T-helper 9 cell (primary cell): Measurements from ENCODE around the gene LHX5.
"Not testable (repeated sequence)": the region's sequence is repeated elsewhere in the genome, so short reads cannot be mapped to it uniquely, and the experiment has no call there.

Source experiments
- DNase-seq: peaks from one replicate; pipeline ENCODE4 v3.0.0-alpha.2; 2020
- total RNA-seq, 2 donors: gene quantifications; one replicate each; lab custom pipeline; 2026; lab: John Stamatoyannopoulos, UW

Gene LHX5
- 0 reads per million in 2 donors for total RNA-seq

GRCh38 chr12:113471619-113472171 lies at the start of gene LHX5:
LHX5 (minus strand) TSS chr12:113471871; CDS start chr12:113471498, 373 bp downstream.
- no peak for DNase-seq

GRCh38 chr12:113519464-113520307 lies 48.0 kb upstream of the LHX5 start:
- no peak for DNase-seq

GRCh38 chr12:113515082-113515856 lies 43.6 kb upstream of the LHX5 start:
- DNase-seq: no peak

DNA sequence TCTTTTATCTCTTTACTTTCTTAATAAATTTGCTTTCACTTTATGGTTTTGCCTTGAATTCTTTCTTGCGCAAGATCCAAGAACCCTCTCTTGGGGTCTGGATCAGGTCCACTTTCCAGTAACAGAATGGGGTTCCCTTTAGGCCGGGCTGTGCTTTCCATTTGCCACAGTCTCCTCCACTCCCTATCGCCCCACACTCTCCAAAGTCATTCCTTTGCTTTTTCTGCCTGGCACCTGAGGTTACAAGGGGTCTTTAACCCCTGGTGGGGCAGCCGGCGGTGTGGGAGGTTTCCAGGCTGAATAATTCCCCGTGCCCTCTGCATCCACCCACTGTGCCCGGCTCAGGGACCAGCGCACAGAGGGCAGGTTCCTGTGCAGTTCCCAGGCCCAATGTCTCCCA lies 42.9 kb upstream of the LHX5 start:
- DNase-seq: no peak

DNA sequence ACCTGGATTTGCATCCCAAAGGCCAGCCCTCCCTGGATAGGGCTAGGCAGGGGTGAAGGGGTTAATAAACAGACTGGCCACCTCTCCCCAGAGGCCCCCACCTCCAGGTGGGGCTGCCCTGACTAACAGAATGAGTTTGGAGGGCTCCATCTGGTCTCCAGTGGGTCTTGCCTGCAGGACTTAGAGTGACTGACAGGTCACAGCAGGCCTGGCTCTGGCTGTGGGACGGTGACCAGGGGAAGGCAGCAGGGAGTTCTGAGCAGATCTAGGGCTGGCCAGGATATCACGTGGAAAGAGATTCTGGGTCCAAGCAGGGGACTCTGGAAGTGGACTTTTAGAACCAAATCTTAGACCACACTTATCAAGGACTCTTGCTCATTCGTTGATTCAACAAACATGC lies 40.9 kb upstream of the LHX5 start:
- DNase-seq: no peak

GRCh38 chr12:113506867-113507266 lies 35.2 kb upstream of the LHX5 start:
- no peak for DNase-seq

GRCh38 chr12:113505941-113506340 lies 34.3 kb upstream of the LHX5 start:
- no peak for DNase-seq

DNA sequence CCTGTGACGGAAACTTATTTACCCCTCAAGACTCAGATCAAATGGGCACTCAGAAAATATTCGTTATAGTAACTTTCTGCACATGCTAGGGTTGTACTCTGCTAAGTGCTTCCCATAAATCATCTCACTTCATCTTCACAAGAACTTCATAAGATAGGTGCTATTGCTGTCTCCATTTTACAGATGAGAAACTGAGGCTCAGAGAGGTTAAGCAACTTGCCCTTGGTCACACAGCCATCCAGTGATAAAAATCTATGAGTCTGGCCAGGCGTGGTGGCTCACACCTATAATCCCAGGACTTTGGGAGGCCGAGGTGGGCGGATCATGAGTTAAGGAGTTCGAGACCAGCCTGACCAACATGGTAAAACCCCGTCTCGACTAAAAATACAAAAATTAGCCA lies 33.2 kb upstream of the LHX5 start:
- DNase-seq: no peak

- no peak for DNase-seq
Measured at GRCh38 chr12:113500782-113501311, 29.2 kb upstream of the LHX5 start.

- DNase-seq: no peak
Measured at GRCh38 chr12:113500306-113500675, 28.6 kb upstream of the LHX5 start.

DNA sequence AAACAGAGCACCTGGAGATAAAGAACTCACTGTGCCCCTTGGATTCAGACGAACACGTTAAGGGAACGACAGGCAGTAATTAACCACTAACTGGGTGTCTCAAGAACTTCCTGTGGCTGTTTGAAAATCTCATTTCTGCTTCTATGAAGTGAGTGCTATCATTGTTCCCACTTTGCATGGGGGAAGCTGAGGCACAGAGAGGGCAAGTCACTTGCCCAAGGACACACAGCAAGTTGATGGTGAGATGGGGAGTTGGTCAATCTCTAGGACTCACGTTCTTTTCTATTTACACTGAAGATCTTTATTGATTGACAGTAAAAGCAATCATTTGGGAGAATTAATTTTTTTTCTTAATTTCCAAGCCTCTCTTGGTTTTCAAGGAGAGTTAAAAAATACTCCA lies 26.8 kb upstream of the LHX5 start:
- DNase-seq: no peak

DNA sequence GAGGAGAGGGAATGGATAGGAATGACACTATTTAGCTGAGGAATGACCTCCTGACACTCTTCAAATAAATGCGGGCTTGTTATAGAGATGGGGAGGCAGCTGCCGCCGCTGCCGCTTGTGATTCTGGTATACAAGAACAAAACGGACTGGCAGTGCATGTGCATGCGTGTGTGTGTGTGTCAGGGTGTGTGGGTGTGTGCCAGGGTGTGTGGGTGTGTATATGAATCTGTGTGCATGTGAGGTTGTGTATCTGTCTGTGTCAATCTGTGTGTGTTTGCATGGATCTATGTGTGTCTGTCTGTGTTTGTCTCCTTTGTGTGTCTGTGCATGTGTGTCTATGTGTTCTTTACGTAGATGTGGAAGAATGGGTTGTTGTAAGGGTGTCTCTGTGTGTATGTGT lies 26.0 kb upstream of the LHX5 start:
- no peak for DNase-seq

- not testable (repeated sequence) for DNase-seq
Measured at GRCh38 chr12:113495941-113496340, 24.3 kb upstream of the LHX5 start.

- DNase-seq: no peak
Measured at GRCh38 chr12:113488322-113488721, 16.7 kb upstream of the LHX5 start.

- DNase-seq: no peak
Measured at GRCh38 chr12:113486722-113487121, 15.1 kb upstream of the LHX5 start.

GRCh38 chr12:113485330-113485729 lies 13.7 kb upstream of the LHX5 start:
- DNase-seq: no peak

DNA sequence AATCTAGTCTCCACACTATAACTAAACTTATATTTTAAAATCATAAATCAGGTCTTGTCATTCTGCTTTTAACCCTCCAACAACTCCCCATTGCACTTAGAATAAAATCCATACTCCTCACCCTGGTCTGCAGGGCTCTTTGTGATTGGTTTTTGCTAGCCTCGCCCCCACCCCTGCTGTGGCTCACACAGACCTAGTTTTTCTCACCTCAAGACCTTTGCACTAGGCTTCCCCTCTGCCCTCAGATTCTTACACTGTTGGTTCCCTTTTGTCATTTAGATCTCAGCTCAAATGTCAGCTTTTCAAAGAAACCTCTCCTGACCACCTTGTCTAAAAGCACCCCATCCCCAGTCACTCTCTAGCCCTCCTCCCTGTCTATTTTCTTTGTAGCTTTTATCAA lies 10.7 kb upstream of the LHX5 start:
- DNase-seq: no peak

DNA sequence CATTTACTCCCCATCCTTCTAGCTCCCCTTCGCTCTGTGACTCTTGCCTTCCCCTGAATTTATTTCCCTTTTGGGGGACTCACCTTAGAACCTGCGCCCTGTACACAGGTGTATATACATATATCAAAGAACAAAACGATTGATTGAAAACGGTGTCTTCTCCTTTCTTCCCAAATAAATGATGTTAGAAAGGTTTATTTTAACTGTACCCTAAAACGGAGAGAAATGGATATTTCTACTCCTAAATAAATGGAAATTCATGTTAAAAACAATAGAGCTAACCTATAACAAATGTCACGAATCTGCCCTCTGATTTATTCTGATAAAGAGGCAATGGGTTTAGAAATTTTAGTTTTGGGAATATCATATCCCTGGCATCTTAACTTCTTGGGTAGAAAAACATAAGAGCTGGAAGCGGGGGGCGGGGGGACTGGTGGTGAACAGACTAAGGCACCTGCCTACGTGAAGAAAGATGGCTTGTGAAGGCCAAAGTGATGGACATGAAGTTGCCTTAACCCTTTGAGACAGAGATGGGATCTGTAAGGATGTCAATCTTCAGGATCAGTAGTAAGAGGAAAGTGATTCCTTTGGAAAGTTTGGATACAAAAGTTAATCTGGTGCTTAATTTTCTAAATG lies 8.8 kb upstream of the LHX5 start:
- DNase-seq: no peak

DNA sequence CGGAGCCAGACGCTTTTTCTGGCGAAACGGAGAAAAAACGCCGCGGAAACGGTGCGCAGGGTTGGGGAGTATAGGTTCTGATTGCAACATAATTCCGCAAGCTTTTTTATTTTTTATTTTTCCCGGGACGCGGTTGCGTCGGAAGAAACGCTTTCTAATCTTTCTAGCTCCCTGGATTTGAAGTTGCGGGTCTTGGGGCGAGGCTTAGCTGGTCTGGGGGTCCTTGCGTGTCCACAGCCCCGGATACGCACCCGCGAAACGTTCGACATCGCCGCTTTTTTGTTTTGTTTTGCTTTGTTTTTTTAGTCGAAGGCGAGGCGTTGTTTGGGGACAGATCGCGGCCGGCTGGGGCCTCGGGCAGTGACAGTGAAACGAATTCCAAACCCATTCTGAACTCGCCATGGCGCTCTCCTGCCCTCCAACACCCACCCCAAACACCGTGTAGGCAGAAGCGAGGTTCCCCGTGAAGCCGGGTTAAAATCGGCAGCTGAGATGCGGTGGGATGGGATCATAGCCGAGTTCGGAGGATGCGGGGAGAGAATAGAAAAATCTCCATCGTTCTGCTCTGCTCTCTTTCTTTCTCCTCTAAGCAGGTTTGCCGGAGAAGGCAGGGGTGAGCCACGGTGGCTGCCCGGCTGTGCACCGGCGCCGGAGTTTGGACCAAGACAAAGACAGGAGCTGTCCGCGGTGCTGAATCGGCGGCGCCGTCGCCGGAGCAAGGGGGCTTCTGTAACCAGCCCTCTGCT lies 8.1 kb upstream of the LHX5 start:
- peak; percentile 16 for DNase-seq

DNA sequence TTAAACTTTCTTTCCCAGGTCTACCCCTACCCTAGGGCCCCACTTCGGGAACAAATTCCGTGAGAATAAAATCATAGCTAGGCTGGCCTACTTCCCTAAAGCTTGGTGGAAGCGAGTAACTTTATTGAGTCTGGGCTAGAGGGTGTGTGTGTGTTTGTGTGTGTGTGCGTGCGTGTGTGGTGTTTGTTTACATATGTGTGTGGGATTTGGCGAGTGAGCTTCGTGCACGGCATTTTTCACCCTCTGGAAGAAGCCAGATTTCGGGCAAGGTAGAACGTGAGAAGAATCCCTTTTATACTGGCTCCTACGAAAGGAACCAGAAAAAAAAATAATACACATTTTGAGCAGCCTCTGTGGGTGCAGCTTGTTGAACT lies 7.5 kb upstream of the LHX5 start:
- no peak for DNase-seq

GRCh38 chr12:113478351-113479011 lies 6.8 kb upstream of the LHX5 start:
- DNase-seq: no peak

DNA sequence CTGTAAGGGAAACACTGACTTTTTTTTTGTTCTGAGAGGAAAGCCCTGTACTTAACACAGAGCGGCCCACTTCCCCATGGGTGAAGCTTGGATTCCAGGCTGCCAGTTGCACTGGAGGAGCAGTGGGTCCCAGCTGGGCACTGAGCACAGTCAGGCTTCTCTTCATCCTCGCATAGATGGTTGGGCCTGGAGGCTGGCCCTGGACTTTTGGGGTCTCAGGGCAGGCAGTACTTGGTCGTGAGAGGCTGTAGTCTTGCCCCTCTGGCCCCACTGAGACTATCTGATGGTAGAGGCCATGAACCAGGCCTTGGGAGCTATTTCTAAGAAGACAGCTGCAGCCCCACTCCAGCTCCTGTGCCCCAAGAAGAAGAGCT lies 6.2 kb upstream of the LHX5 start:
- no peak for DNase-seq
